Measurements from ENCODE around the gene TMEM9.

The TMEM9 gene

DNA sequence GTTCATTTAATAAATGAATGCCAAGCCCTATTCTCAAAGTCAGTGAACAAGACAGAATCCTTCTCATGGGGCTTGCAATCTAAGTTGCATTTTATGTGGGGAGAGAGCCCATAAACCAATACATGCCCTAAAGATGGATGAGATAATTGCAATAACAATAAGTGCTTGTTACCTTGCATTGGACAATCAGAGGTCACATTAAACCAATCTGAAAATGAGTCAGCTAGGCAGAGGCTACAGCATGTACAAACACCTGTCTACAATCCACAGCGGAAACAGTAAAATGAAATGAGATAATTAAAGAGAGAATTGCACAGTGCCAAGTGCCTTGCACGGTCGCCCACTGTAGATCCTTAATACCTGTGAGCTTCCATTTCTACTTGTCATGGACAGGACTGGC, 28.9 kb upstream of the TMEM9 start:
- no peak for DNase-seq (ENCODE audit: low read depth)
- TF ChIP-seq, protein P1, sequence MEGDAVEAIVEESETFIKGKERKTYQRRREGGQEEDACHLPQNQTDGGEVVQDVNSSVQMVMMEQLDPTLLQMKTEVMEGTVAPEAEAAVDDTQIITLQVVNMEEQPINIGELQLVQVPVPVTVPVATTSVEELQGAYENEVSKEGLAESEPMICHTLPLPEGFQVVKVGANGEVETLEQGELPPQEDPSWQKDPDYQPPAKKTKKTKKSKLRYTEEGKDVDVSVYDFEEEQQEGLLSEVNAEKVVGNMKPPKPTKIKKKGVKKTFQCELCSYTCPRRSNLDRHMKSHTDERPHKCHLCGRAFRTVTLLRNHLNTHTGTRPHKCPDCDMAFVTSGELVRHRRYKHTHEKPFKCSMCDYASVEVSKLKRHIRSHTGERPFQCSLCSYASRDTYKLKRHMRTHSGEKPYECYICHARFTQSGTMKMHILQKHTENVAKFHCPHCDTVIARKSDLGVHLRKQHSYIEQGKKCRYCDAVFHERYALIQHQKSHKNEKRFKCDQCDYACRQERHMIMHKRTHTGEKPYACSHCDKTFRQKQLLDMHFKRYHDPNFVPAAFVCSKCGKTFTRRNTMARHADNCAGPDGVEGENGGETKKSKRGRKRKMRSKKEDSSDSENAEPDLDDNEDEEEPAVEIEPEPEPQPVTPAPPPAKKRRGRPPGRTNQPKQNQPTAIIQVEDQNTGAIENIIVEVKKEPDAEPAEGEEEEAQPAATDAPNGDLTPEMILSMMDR (IDR thresholded peaks at IDR 0.05; ENCODE audit: low read depth, low read length, missing control alignments), result no peak

DNA sequence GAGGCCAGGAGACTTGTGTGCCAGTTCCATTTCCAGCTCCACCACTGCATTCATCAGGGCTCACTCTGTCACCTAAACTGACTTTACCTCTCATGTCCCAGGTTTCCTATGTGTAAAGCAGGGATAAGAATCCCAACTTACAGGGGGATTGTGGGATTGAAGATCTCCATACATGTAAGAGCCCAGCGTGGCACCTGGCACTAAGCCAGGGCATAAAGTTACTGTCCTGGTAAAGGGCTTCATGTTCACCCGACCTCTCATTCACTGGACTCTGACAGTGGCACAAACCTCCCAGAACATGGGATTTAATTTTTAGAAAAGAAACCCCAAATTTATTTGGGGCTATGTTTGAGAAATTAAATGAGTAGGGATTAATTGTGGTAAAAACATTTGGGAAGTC, 27.5 kb upstream of the TMEM9 start:
- TF ChIP-seq, protein P1 (IDR thresholded peaks at IDR 0.05; ENCODE audit: low read depth, low read length, missing control alignments), result no peak
- H3K4me3 ChIP-seq (ENCODE audit: low read depth, low read length), result no peak overlapping the region
- no peak for DNase-seq (ENCODE audit: low read depth)

More for the DNA sequence above, 28.9 kb upstream of the TMEM9 start:
- no peak overlapping the region for H3K4me3 ChIP-seq (ENCODE audit: low read depth, low read length)

DNA sequence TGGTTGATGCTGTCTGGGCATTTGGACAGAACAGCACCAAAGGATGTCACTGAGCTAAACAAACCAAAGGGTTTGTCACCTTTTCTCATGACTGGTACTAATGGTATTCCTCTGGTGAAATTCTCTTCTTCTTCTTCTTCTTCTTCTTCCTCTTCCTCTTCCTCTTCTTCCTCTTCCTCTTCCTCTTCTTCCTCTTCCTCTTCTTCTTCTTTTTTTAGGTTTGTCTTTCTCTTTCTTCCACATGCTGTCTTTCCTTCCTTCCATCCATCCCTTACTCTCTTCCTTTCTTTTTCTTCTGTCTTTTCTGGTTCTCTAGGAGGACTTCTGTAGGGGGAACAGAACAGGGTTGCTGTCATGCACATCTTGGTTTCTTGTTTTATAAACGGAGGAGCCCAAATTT, 27.0 kb upstream of the TMEM9 start:
- TF ChIP-seq, protein P1 (IDR thresholded peaks at IDR 0.05; ENCODE audit: low read depth, low read length, missing control alignments), result no peak
- H3K4me3 ChIP-seq (ENCODE audit: low read depth, low read length), result no peak overlapping the region
- DNase-seq (ENCODE audit: low read depth), result no peak

DNA sequence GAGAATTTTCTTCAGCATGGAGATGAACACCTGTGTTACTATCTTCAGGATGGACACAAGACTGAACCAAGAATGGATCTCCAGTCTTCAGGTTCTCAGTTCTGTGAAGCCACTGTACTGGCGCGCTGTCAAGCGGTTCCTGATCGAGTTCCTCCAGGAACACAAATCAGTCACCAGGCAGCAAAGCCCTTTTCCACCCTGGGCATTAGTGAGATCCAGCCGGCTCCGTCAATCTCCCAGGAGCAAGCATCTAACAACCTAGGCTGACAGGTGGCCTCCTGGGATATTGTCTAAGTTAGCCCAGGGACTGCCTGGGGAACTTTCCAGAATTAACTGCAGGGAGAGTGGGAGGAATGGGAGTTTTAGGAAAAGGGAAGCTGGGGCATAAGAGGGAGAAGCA, 26.6 kb upstream of the TMEM9 start:
- TF ChIP-seq, protein P1 (IDR thresholded peaks at IDR 0.05; ENCODE audit: low read depth, low read length, missing control alignments), result no peak
- no peak overlapping the region for H3K4me3 ChIP-seq (ENCODE audit: low read depth, low read length)
- DNase-seq (ENCODE audit: low read depth), result no peak

DNA sequence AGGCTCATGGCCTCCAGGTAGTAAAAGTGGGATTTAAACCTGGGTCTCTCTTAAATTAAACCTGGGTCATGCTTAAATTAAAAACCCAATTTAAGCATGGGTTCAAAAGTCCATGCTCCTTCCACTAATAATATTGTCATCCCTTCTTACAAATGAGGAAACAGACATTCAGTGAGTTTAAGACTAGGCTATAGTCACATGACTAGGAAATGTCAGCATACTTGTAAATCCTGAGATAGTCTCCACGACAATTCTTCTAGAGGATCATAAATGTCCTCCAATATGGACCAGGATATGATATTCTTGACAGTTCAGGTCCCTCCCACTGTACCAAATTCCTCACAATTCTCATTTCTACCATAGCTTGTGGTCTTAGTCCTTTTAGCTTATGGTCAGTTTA, 25.9 kb upstream of the TMEM9 start:
- TF ChIP-seq, protein P1 (IDR thresholded peaks at IDR 0.05; ENCODE audit: low read depth, low read length, missing control alignments), result no peak
- no peak for DNase-seq (ENCODE audit: low read depth)

GRCh38 chr1:201178718-201179117, 24.4 kb upstream of the TMEM9 start:
- TF ChIP-seq, protein P1 (IDR thresholded peaks at IDR 0.05; ENCODE audit: low read depth, low read length, missing control alignments), result no peak
- no peak for DNase-seq (ENCODE audit: low read depth)
- H3K4me3 ChIP-seq (ENCODE audit: low read depth, low read length), result no peak overlapping the region

More for the DNA sequence above, 25.9 kb upstream of the TMEM9 start:
- no peak overlapping the region for H3K4me3 ChIP-seq (ENCODE audit: low read depth, low read length)

- no peak overlapping the region for H3K4me3 ChIP-seq (ENCODE audit: low read depth, low read length)
- DNase-seq (ENCODE audit: low read depth), result no peak
- TF ChIP-seq, protein P1 (IDR thresholded peaks at IDR 0.05; ENCODE audit: low read depth, low read length, missing control alignments), result no peak
Observed at GRCh38 chr1:201176940-201177339, 22.7 kb upstream of the TMEM9 start.

Data from GM12864 (cell line).